NT2/D1 (cell line): ENCODE data around the gene ROGDI.

ENCODE experiments used
- DNase-seq: peaks from one replicate; pipeline ENCODE4 v3.0.0-alpha.2; 2011; ENCODE audit warnings: low read depth, low spot score
- H3K27me3 ChIP-seq: 2 replicates; pipeline ENCODE4 v1.6.0; 2011; ENCODE audit warnings: mild to moderate bottlenecking; ENCODE audit not compliant: insufficient read length, insufficient read depth
- H3K36me3 ChIP-seq: 2 replicates; pipeline ENCODE4 v1.6.1; 2011; ENCODE audit warnings: mild to moderate bottlenecking, low read length, mixed read lengths; ENCODE audit not compliant: insufficient read depth, insufficient read length
- H3K4me1 ChIP-seq: 2 replicates; pipeline ENCODE4 v1.5.1; 2011; ENCODE audit not compliant: insufficient read depth, insufficient read length
- H3K4me3 ChIP-seq: 2 replicates; pipeline ENCODE4 v1.5.1; 2011; ENCODE audit warnings: low read depth; ENCODE audit not compliant: insufficient read length
- H3K9ac ChIP-seq: 2 replicates; pipeline ENCODE4 v1.6.0; 2011; ENCODE audit warnings: low read depth; ENCODE audit not compliant: insufficient read length
- H3K9me3 ChIP-seq: 2 replicates; pipeline ENCODE4 v1.5.1; 2011; ENCODE audit warnings: mild to moderate bottlenecking, low read length; ENCODE audit not compliant: insufficient read depth
- SUZ12 ChIP-seq: IDR thresholded peaks from 2 replicates; pipeline ENCODE4 v1.6.1; 2011; ENCODE audit not compliant: insufficient read length, insufficient read depth; ENCODE audit errors: extremely low read depth
- YY1 ChIP-seq: IDR thresholded peaks from 2 replicates; pipeline ENCODE4 v1.6.1; 2011; ENCODE audit not compliant: insufficient read length, insufficient read depth
- ZNF274 ChIP-seq: IDR thresholded peaks from 2 replicates; pipeline ENCODE4 v1.6.1; 2011; ENCODE audit warnings: mild to moderate bottlenecking, low read depth, low read length

The ROGDI gene

DNA sequence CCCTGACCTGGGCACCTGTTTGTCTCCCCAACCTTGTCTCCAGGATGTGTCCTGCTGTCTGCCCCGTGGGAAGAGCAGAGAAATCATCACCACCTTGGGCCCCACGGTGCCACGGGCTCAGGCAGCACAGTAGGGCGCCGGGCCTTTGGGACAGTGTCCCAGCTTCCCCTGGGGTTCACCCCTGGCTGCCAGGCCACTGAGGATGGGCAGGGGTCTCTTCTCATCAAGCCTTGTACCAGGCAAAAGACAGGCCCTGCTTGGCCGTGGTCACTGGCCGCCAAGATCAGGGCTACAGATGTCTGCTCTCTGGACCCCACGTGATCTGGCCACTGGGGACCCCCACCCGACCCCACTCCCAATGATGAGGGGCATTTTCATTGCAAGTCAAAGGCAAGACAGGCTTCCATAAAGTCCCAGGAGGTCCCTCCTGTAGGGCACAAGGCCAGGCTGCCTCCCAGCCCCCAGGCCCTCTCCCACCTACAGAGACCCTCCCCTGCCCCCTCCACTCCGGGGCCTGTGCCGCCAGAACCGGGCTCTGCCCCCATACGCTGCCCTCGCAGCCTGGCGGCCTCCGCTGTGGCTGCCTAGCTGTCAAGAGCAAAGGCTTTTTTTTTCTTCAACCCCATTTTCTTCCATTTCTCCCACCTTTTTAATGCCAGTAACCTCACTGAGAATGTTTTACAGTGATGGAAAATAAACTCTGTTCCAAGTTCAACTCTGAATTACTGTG is 53.6 kb downstream of the ROGDI start:
- no peak overlapping the region for H3K9ac ChIP-seq
- H3K36me3 ChIP-seq = peaks cover 51% of the 10 kb centered on the region
- H3K27me3 ChIP-seq = no peaks in the 10 kb centered on the region
- no peaks in the 10 kb centered on the region for H3K9me3 ChIP-seq
- H3K4me1 ChIP-seq = peaks cover 6% of the 10 kb centered on the region
- TF ChIP-seq SUZ12 (no peak), ZNF274 (no peak), YY1 (no peak)
- H3K4me3 ChIP-seq = no peak overlapping the region
- DNase-seq = no peak

- no peak for DNase-seq
- no peaks in the 10 kb centered on the region for H3K27me3 ChIP-seq
- peaks cover 6% of the 10 kb centered on the region for H3K4me1 ChIP-seq
- H3K9me3 ChIP-seq = no peaks in the 10 kb centered on the region
- TF ChIP-seq ZNF274 (no peak), SUZ12 (no peak), YY1 (no peak)
- H3K36me3 ChIP-seq = peaks cover 44% of the 10 kb centered on the region
- no peak overlapping the region for H3K9ac ChIP-seq
- no peak overlapping the region for H3K4me3 ChIP-seq
These were observed 54.3 kb downstream of the ROGDI start for GRCh38 chr16:4747906-4748681.

DNA sequence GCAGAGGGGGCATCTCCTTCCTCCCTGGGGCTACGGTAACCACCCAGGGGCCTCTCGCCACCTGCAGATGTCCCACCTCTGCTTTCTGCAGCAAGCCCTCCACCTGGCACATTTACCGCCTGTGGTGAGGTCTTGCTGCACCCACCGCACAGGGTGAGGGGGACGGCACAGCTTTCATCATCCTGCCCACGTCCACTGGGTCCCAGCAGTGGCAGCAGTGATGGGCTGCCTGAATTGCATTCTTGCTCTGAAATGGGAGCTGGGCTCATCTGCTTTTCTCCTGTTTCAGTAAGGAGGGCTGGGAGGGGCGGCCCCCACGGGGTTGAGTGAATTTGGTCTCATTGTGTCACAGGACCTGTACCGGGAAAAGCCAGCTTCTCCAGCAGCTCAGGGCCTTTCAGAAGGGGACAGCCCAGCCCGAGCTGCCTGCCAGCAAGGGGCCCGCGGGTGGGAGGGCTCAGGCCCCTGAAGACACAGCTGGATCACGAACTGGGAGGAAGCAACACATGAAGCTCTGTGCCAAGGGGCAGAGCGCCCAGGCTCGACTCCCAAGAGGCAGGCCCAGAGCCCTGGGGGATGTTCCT is 55.4 kb downstream of the ROGDI start:
- peaks cover 34% of the 10 kb centered on the region for H3K36me3 ChIP-seq
- TF ChIP-seq SUZ12 (no peak), YY1 (no peak), ZNF274 (no peak)
- no peaks in the 10 kb centered on the region for H3K27me3 ChIP-seq
- no peak for DNase-seq
- peaks cover 6% of the 10 kb centered on the region for H3K4me1 ChIP-seq
- no peak overlapping the region for H3K4me3 ChIP-seq
- no peak overlapping the region for H3K9ac ChIP-seq
- no peaks in the 10 kb centered on the region for H3K9me3 ChIP-seq
